B cell (primary cell): ENCODE results near the gene DCDC1.

Source experiments
- EZH2 ChIP-seq: IDR thresholded peaks from 2 replicates; pipeline ENCODE4 v1.6.1; 2012; ENCODE audit warnings: borderline replicate concordance, low read depth, mild to moderate bottlenecking, moderate library complexity, low read length; ENCODE audit not compliant: insufficient read depth, poor library complexity, severe bottlenecking
- TF ChIP-seq, protein P1 (sequence below): fragments of 200-600 bp; IDR thresholded peaks from one replicate; pipeline ENCODE4 v1.8.0; 2022; ENCODE audit warnings: antibody characterized with exemption, mild to moderate bottlenecking

- TF ChIP-seq EZH2 = no peak
- TF ChIP-seq, protein P1, sequence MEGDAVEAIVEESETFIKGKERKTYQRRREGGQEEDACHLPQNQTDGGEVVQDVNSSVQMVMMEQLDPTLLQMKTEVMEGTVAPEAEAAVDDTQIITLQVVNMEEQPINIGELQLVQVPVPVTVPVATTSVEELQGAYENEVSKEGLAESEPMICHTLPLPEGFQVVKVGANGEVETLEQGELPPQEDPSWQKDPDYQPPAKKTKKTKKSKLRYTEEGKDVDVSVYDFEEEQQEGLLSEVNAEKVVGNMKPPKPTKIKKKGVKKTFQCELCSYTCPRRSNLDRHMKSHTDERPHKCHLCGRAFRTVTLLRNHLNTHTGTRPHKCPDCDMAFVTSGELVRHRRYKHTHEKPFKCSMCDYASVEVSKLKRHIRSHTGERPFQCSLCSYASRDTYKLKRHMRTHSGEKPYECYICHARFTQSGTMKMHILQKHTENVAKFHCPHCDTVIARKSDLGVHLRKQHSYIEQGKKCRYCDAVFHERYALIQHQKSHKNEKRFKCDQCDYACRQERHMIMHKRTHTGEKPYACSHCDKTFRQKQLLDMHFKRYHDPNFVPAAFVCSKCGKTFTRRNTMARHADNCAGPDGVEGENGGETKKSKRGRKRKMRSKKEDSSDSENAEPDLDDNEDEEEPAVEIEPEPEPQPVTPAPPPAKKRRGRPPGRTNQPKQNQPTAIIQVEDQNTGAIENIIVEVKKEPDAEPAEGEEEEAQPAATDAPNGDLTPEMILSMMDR = no peak
Measured at GRCh38 chr11:31069447-31070205, 299.9 kb downstream of the DCDC1 start.
